H9 (cell line): Measurements from ENCODE around the gene PDE8A. TPM values are rescaled to one million over a fixed set of nuclear protein-coding genes. Genes with fewer than 3 reads are reported as not detected.

Experiments
- DNase-seq: peaks from one replicate; pipeline ENCODE4 v3.0.0-alpha.2; 2017
- H2AFZ ChIP-seq: one replicate; pipeline ENCODE4 v1.6.1; 2013; ENCODE audit warnings: mild to moderate bottlenecking, low read length, control low read depth, moderate library complexity
- H2AK5ac ChIP-seq: 2 replicates; pipeline ENCODE4 v1.6.1; 2013; ENCODE audit warnings: low read length, control low read depth, mixed read lengths; ENCODE audit not compliant: insufficient read length
- H2BK120ac ChIP-seq: one replicate; pipeline ENCODE4 v1.6.1; 2013; ENCODE audit warnings: low read depth, mild to moderate bottlenecking, low read length, control low read depth, inconsistent platforms; ENCODE audit not compliant: poor library complexity, severe bottlenecking
- H2BK12ac ChIP-seq: 2 replicates; pipeline ENCODE4 v1.6.1; 2013; ENCODE audit warnings: low read length, control low read depth, mixed read lengths, low read depth; ENCODE audit not compliant: insufficient read length
- H2BK15ac ChIP-seq: 2 replicates; pipeline ENCODE4 v1.6.1; 2013; ENCODE audit warnings: low read depth, low read length, control low read depth
- H2BK20ac ChIP-seq: one replicate; pipeline ENCODE4 v1.6.1; 2013; ENCODE audit warnings: low read depth, mild to moderate bottlenecking, low read length, control low read depth, inconsistent platforms; ENCODE audit not compliant: poor library complexity, severe bottlenecking
- H2BK5ac ChIP-seq: 2 replicates; pipeline ENCODE4 v1.6.1; 2013; ENCODE audit warnings: low read length, control low read depth, mixed read lengths; ENCODE audit not compliant: insufficient read length
- H3K14ac ChIP-seq: 2 replicates; pipeline ENCODE4 v1.6.1; 2013; ENCODE audit warnings: low read length, control low read depth; ENCODE audit not compliant: insufficient read depth
- H3K18ac ChIP-seq: 2 replicates; pipeline ENCODE4 v1.6.1; 2013; ENCODE audit warnings: low read depth, mild to moderate bottlenecking, mixed read lengths, low read length, control low read depth; ENCODE audit not compliant: insufficient read length
- H3K23ac ChIP-seq: 2 replicates; pipeline ENCODE4 v1.6.1; 2013; ENCODE audit warnings: low read length, control low read depth, mixed read lengths, low read depth; ENCODE audit not compliant: insufficient read length
- H3K23me2 ChIP-seq: 2 replicates; pipeline ENCODE4 v1.6.1; 2013; ENCODE audit warnings: low read depth, mild to moderate bottlenecking, mixed read lengths, low read length, control low read depth; ENCODE audit not compliant: insufficient read length, poor library complexity, severe bottlenecking
- H3K27ac ChIP-seq: 2 replicates; pipeline ENCODE4 v1.5.1; 2013; ENCODE audit warnings: low read length, control low read depth, mixed read lengths, low read depth; ENCODE audit not compliant: insufficient read length
- H3K27me3 ChIP-seq: 2 replicates; pipeline ENCODE4 v1.6.1; 2013; ENCODE audit warnings: low read length, control low read depth, inconsistent platforms; ENCODE audit not compliant: insufficient read depth
- H3K4ac ChIP-seq: 2 replicates; pipeline ENCODE4 v1.6.1; 2013; ENCODE audit warnings: low read depth, mild to moderate bottlenecking, control low read depth, inconsistent platforms, low read length, moderate library complexity
- H3K4me1 ChIP-seq: 2 replicates; pipeline ENCODE4 v1.6.1; 2013; ENCODE audit warnings: low read length, control low read depth, inconsistent platforms; ENCODE audit not compliant: insufficient read depth
- H3K4me2 ChIP-seq: 2 replicates; pipeline ENCODE4 v1.6.1; 2013; ENCODE audit warnings: low read length, control low read depth, mixed read lengths; ENCODE audit not compliant: insufficient read length, insufficient read depth
- H3K56ac ChIP-seq: 2 replicates; pipeline ENCODE4 v1.6.1; 2013; ENCODE audit warnings: low read depth, mild to moderate bottlenecking, mixed read lengths, low read length, control low read depth; ENCODE audit not compliant: insufficient read length
- H3K79me1 ChIP-seq: 2 replicates; pipeline ENCODE4 v1.6.1; 2013; ENCODE audit warnings: low read depth, mild to moderate bottlenecking, moderate library complexity, low read length, control low read depth, inconsistent platforms; ENCODE audit not compliant: insufficient read depth, poor library complexity, severe bottlenecking
- H3K79me2 ChIP-seq: 2 replicates; pipeline ENCODE4 v1.6.1; 2013; ENCODE audit warnings: low read length, control low read depth, inconsistent platforms; ENCODE audit not compliant: insufficient read depth
- H3K9ac ChIP-seq: 2 replicates; pipeline ENCODE4 v1.6.1; 2013; ENCODE audit warnings: low read length, control low read depth, mixed read lengths; ENCODE audit not compliant: insufficient read length; ENCODE audit errors: extremely low read depth
- H3K9me3 ChIP-seq: one replicate; pipeline ENCODE4 v1.6.1; 2013; ENCODE audit warnings: low read depth, low read length, inconsistent platforms; ENCODE audit not compliant: control insufficient read depth
- H3T11ph ChIP-seq: one replicate; pipeline ENCODE4 v1.6.1; 2013; ENCODE audit warnings: mild to moderate bottlenecking, low read length, control low read depth, inconsistent platforms
- H4K20me1 ChIP-seq: one replicate; pipeline ENCODE4 v1.6.1; 2013; ENCODE audit not compliant: control insufficient read depth, insufficient read length, insufficient read depth
- H4K5ac ChIP-seq: 2 replicates; pipeline ENCODE4 v1.6.1; 2013; ENCODE audit warnings: low read depth, mild to moderate bottlenecking, mixed read lengths, low read length, control low read depth; ENCODE audit not compliant: insufficient read length
- H4K8ac ChIP-seq: replicated peaks from 2 replicates; pipeline ENCODE4 v1.6.1; 2013; ENCODE audit warnings: low read length, control low read depth, mixed read lengths, low read depth; ENCODE audit not compliant: insufficient read length
- H4K91ac ChIP-seq: 2 replicates; pipeline ENCODE4 v1.6.1; 2013; ENCODE audit warnings: low read depth, mild to moderate bottlenecking, moderate library complexity, mixed read lengths, low read length, control low read depth; ENCODE audit not compliant: insufficient read length
- H3K27ac Mint-ChIP-seq, 3 experiments: 2 replicates in 2 of 3; 3 replicates in 1 of 3; pipeline ENCODE4 v1.8.0; 2020 to 2021; ENCODE audit warnings: mixed read lengths in 3 of 3, mild to moderate bottlenecking in 1 of 3, moderate library complexity in 1 of 3
- H3K27me3 Mint-ChIP-seq: 2 replicates; pipeline ENCODE4 v1.8.0; 2021; ENCODE audit warnings: low read depth, mild to moderate bottlenecking, moderate library complexity, mixed read lengths
- H3K36me3 Mint-ChIP-seq, 3 experiments: 2 replicates in 2 of 3; 3 replicates in 1 of 3; pipeline ENCODE4 v1.8.0; 2020 to 2021; ENCODE audit warnings: low read depth in 3 of 3, mixed read lengths in 3 of 3; ENCODE audit not compliant: insufficient read depth in 1 of 3
- H3K4me1 Mint-ChIP-seq, 2 experiments: 2 replicates each; pipeline ENCODE4 v1.8.0; 2020; ENCODE audit warnings: mixed read lengths in 2 of 2
- H3K4me3 Mint-ChIP-seq, 2 experiments: 2 replicates in 1 of 2; 3 replicates in 1 of 2; pipeline ENCODE4 v1.8.0; 2020 to 2021; ENCODE audit warnings: mild to moderate bottlenecking in 2 of 2, mixed read lengths in 2 of 2, moderate library complexity in 1 of 2
- H3K9me3 Mint-ChIP-seq, 2 experiments: 2 replicates in 1 of 2; 3 replicates in 1 of 2; pipeline ENCODE4 v1.8.0; 2020; ENCODE audit warnings: mild to moderate bottlenecking in 2 of 2, mixed read lengths in 2 of 2, moderate library complexity in 1 of 2
- WGBS: extraction: QIAGEN DNeasy Blood & Tissue Kit; methylation state at CpG from one replicate; pipeline ENCODE4 v1.1.7; 2013; ENCODE audit warnings: missing lambda C conversion rate, low lambda C conversion rate, mixed read lengths; ENCODE audit not compliant: insufficient read length; ENCODE audit errors: extremely low coverage; 5-methylcytosine and 5-hydroxymethylcytosine counted together
- total RNA-seq: library from RNA; stranded (reverse); gene quantifications from 2 replicates; pipeline ENCODE4 v1.2.1, GENCODE V29; 2021
- TF ChIP-seq, protein P1 (sequence below): fragments of 200-600 bp; sonication (generic); conservative IDR thresholded peaks from 3 replicates; pipeline ENCODE4 v1.8.0; 2021; ENCODE audit warnings: antibody characterized with exemption, mild to moderate bottlenecking

The PDE8A gene
- total RNA-seq, 1 experiment from 2014 or later: 9.3 TPM

DNA sequence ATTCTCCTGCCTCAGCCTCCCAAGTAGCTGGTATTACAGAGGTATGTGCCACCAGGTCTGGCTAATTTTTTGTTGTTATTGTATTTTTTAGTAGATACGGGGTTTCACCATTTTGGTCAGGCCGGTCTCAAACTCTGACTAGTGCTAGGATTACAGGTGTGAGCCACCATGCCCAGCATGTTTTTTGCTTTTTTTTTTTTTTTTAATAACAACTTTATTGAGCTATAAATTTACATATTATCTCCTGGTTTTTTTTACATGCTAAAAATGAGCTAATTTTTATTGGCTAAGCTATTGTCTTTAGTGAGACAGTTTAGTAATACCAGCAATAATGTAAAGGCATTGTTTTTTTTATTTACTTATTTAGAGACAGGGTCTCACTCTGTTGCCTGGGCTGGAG is 105.2 kb downstream of the PDE8A start:
- Histone ChIP-seq H3K9ac (no peak overlapping the region), H3K79me2 (no peaks in the 10 kb centered on the region), H3K27ac (no peak overlapping the region), H3K4ac (no peak overlapping the region), H3K27me3 (no peaks in the 10 kb centered on the region), H2BK5ac (no peak overlapping the region), H3K56ac (no peak overlapping the region), H3K79me1 (no peaks in the 10 kb centered on the region), H2AK5ac (no peak overlapping the region), H2BK12ac (no peak overlapping the region), H4K5ac (no peak overlapping the region), H3K18ac (no peak overlapping the region), H2BK120ac (no peak overlapping the region), H3K4me2 (no peak overlapping the region), H3K23ac (no peak overlapping the region), H4K8ac (no peak overlapping the region), H3K23me2 (no peaks in the 10 kb centered on the region), H3K4me1 (no peaks in the 10 kb centered on the region), H2BK15ac (no peak overlapping the region), H3K14ac (no peak overlapping the region), H3K9me3 (no peaks in the 10 kb centered on the region), H4K20me1 (no peaks in the 10 kb centered on the region), H3T11ph (no peak overlapping the region), H4K91ac (no peak overlapping the region), H2AFZ (no peak overlapping the region), H2BK20ac (no peak overlapping the region)
- Mint-ChIP-seq H3K4me1 (peaks cover 2 to 11% of the 10 kb centered on the region in 2 experiments), H3K27ac (no peak overlapping the region), H3K9me3 (peaks cover 0 to 5% of the 10 kb centered on the region in 2 experiments; a peak in 1 of 5 replicates), H3K36me3 (peaks cover 6 to 8% (median 8%) of the 10 kb centered on the region in 3 experiments; a peak in 6 of 7 replicates), H3K4me3 (no peak overlapping the region), H3K27me3 (no peaks in the 10 kb centered on the region)
- WGBS: no CpG with 5 or more reads among the region's 2 CpGs
- DNase-seq: no peak
- TF ChIP-seq, protein P1, sequence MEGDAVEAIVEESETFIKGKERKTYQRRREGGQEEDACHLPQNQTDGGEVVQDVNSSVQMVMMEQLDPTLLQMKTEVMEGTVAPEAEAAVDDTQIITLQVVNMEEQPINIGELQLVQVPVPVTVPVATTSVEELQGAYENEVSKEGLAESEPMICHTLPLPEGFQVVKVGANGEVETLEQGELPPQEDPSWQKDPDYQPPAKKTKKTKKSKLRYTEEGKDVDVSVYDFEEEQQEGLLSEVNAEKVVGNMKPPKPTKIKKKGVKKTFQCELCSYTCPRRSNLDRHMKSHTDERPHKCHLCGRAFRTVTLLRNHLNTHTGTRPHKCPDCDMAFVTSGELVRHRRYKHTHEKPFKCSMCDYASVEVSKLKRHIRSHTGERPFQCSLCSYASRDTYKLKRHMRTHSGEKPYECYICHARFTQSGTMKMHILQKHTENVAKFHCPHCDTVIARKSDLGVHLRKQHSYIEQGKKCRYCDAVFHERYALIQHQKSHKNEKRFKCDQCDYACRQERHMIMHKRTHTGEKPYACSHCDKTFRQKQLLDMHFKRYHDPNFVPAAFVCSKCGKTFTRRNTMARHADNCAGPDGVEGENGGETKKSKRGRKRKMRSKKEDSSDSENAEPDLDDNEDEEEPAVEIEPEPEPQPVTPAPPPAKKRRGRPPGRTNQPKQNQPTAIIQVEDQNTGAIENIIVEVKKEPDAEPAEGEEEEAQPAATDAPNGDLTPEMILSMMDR: no peak
